ENCODE data around the gene EFNB1.
"Not testable (repeated sequence)": the region's sequence is repeated elsewhere in the genome, so short reads cannot be mapped to it uniquely, and the experiment has no call there.

EFNB1 gene

DNA sequence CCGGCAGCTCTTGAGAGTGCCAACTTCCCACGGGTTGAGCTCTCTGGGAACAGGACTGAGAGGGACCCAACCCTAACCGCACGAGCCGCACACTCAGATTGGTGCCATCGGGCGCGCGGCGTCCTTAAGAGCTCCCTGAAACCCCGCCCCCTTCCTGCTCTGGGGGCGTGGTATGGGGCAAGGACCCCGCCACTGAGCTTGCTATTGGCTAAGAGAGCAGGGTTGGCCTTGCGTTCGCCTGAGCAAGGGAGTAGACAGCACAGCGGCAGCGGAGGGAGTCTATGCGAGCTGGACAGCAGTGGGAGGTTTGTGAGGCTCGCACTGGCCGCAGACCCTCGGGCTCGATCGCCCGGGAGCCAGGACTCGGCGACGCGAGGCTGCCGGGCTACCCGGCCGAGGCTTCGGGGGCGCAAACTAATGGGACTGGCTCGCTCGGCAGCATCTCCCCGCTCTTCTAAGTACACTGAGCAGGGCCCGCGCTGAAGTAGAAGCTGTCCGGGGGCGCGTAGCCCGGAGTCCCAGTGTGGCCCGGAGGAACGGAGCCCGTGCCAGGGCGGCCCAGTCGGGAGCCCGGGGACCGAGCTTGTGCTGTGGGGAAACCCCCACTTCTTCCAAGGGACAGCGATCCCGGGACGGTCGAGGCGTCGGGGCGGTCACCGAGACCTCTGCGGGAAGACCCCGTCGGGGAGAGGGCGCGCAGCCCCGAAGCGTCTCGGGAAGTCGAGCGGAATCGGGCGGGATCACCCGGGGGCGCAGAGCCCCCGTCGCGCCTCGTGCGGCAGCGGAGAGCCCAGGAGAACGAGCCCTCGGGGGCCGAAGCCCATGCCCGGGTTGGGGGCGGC, at the start of gene EFNB1:
TSS of gene EFNB1 (plus strand) at position 282 of the 842 bp plus-strand sequence. CDS start 756 bp downstream, outside the sequence.
- peak; percentile 86 for DNase-seq

DNA sequence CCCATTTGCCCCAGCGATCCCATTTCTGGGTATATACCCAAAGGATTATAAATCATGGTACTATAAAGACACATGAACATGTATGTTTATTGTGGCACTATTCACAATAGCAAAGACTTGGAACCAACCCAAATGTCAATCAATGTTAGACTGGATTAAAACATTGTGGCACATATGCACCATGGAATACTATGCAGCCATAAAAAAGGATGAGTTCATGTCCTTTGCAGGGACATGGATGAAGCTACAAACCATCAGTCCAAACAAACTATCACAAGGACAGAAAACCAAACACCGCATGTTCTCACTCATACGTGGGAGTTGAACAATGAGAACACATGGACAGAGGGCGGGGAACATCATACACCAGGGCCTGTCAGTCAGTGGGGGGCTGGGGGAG, 47.5 kb upstream of the EFNB1 start:
- not testable (repeated sequence) for DNase-seq

DNA sequence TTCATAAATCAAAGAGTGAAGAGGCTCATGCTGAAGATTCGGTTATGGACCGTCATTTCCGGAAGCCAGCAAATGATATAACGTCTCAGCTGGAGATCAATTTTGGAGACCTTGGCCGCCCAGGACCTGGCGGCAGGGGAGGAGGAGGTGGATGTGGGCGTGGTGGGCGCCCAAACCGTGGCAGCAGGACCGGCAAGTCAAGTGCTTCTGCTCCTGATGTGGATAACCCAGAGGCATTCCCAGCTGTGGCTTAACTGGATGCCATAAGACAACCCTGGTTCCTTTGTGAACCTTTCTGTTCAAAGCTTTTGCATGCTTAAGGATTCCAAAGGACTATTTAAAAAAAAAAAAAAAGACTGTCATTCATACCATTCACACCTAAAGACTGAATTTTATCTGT, 44.0 kb upstream of the EFNB1 start:
- DNase-seq = no peak

DNA sequence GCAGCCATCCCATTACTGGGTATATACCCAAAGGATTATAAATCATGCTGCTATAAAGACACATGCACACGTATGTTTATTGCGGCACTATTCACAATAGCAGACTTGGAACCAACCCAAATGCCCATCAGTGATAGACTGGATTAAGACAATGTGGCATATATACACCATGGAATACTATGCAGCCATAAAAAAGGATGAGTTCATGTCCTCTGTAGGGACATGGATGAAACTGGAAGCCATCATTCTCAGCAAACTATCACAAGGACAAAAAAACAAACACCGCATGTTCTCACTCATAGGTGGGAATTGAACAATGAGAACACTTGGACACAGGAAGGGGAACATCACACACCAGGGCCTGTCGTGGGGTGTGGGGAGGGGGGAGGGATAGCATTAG, 42.2 kb upstream of the EFNB1 start:
- not testable (repeated sequence) for DNase-seq

DNA sequence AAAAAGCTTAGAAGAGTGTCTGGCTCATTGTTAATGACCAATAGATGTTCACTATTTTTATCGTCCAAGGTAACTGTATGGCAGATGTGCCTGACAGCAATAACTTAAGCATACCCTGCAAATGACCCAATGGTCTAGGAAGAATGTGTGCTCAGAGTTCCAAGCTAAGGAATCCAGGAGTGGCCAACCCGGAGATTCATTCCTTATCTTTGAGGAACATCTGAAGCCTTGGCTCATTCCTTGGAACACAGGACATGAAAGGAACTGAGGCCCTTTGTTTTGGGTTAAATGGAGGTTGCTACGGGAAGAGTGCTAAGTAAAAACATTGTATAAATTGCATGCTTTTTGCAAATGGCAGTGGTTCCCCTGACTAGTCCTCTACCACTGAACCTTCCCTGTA, 38.9 kb upstream of the EFNB1 start:
- DNase-seq = no peak

DNA sequence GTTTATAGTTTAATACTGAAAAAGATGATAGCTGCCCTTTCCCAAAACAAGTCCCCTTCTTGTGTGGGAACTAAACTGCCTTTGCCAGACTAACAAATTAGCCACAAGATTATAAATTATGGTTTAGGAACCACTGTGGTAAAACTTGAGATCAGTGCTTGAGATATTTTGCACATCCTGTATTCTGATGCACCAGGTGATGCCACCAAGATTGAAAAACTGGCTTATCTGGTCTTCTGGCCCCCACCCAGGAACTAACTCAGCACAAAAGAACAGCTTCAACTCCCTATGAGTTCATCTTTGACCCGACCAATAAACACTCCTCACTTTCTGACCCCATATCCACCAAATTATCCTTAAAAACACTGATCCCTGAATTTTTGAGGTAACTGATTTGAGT, 36.7 kb upstream of the EFNB1 start:
- DNase-seq = no peak

DNA sequence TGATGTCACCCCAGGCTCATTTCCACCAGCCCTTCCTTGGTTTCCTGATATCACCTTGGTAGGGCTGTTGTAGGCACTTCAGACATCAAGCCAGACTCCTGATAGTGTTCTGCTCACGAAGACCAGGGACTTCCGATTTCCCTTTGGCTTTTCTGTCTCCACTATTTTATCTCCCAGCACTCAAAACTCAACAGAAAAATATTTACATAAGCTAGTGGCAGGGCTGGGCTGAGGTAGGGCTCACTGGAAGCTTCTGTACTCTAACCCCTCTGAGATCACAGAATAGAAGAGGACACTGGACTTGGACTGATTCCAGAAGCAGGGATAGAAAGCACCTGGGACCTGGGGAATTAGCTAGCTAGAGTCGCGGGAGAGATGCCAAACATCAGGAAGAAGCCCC, 34.4 kb upstream of the EFNB1 start:
- DNase-seq = no peak

DNA sequence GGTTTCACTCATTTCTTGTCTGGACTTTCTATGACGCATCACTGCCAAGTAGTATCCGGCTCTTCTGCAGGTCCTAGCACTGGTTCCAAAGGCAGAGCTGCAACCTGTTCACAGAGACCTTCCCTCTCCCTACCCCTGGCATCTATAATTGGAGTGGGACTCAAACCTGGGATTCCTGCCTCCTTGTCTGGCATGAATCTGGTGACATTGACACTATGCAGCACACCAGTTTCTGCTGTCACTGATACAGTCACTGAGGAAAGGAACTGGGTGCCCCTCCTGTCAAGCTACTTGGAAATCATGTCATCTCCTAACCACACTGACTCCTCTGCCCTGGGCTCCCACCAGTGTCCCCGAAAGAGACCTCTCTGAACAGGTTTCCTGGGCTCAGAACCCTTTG, 33.1 kb upstream of the EFNB1 start:
- DNase-seq = no peak

DNA sequence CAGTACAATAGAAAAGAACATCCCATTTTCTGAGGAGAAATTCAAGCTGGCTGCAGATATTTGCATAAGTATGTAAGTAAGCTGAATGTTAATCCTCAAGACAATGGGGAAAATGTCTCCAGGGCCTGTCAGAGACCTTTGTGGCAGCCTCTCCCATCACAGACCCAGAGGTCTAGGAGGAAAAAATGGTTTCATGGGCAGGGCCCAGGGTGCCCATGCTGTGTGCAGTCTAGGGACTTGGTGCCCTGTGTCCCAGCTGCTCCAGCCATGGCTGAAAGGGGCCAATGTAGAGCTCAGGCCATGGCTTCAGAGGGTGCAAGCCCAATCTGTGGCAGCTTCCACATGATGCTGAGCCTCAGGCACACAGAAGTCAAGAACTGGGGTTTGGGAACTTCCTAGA, 30.4 kb upstream of the EFNB1 start:
- DNase-seq = not testable (repeated sequence)

DNA sequence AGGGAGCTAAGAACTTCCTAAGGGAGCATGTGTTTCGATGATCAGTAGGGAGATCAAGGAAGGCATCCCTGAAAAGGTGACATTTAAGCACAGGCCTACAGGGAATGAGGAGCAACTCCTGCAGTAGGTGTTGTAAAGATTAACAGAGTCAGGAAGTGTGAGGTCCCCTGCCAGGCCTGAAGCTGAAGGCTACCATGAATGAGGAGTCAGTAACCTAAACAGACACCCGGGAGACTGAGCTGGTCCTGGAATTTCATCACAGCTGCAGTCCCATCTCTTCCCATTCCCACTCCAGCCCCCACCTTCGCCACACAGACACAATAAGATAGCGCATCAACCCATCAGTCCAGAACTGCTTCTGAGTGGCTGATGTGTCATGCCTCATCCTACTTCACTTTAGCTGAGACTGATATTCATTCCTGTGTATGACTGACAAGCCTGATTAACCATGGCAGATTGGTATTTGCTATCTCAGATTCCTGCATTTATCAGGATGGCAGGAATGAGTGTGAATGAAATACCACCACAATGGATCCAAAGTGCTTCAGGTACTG, 27.0 kb upstream of the EFNB1 start:
- DNase-seq = no peak

DNA sequence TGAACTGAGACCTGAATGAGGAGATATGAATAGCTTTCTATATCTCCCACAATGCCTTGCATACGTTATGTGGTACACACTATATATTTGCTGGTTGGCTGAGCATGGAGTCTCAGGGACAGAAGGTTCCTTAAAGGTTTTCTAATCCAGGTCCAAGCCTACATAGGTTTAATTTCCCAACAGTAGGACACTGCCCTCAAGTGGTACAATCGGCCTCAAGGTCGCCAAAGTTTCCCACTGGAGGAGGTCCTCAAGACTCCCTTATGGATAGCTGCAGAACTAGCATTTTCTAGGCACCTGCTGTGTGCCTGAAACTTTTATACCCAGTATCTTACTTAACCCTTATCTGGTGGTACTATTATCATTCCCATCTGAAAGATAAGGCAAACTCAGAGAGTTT, 21.0 kb upstream of the EFNB1 start:
- no peak for DNase-seq

DNA sequence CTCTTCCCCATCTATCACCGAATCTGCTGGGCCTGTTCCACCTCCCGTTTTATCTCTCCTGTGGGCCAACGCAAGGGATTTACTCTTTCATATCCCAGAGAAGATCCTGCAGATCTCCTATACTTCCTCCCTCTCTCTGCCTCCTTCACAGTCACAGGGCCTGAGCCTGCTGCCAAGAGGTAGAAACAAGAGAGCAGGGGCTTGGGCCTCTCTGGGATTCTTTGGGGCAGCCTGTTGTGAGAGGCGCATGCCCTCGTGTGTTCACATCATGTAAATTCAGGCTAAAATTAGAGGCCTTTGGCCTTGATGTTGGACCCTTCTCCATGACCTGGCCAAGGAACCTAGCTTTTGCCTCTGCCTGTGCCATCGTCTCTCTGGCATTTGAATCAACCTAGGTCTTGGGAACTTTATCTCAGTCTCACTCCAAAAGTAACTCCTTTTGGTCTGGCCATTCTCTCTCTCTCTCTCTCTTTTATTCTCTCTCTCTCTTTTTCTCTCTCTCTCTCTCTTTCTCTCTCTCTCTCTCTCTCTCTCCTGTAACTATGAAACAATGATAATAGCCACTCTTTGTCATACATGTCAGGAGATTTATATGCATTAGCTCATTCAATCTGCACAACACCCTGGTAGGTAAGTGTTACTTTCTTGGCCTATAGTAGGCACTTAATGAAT, 20.0 kb upstream of the EFNB1 start:
- DNase-seq = no peak

DNA sequence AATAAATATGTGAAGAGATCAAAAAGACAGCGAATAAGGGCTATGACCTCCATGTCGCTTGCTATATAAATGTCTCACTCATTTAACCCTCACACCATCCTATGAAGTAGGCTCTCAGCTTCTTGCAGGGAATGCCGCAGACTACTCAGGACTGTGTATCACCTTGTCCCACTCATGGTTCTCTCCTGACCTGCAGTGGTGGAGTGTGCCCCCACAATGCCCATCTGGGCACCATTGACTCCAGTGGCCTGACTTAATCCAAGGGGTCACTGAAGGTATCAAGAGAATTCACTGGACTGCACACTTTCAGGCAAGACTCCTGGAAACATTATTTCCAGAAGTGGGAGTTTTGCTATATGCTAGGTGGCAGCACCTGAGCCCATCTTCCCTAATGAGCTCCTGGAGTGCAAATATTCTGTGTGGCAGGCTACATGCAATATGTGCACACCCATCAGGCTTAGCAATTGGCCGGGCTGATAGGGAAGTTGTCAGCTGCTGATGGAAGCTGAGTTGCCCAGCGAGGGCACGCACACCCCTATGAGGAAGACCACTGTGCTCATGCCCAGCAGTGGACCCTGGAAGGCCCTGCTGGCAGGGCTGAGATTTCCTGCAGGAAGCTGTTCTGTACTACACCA, 8.2 kb upstream of the EFNB1 start:
- no peak for DNase-seq

DNA sequence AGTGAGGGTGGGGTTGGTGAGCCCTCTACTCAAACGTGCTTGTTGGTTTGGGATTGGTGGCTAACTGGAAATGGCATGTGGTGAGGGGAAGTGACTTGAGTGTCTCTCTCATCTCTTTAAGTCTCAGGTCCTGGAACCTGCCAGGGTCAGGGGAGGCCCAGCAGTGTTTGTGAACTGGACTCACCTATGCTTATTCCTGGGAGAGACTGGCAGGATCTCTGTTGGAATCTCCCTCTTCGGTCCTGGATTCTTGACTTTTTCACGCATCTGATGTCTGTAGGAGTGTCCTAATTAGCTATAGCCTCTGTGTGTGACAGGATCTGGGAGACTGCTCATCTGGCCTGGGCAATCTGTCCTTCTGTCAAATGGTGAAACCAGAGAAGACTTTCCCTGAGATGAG, 7.2 kb upstream of the EFNB1 start:
- no peak for DNase-seq

DNA sequence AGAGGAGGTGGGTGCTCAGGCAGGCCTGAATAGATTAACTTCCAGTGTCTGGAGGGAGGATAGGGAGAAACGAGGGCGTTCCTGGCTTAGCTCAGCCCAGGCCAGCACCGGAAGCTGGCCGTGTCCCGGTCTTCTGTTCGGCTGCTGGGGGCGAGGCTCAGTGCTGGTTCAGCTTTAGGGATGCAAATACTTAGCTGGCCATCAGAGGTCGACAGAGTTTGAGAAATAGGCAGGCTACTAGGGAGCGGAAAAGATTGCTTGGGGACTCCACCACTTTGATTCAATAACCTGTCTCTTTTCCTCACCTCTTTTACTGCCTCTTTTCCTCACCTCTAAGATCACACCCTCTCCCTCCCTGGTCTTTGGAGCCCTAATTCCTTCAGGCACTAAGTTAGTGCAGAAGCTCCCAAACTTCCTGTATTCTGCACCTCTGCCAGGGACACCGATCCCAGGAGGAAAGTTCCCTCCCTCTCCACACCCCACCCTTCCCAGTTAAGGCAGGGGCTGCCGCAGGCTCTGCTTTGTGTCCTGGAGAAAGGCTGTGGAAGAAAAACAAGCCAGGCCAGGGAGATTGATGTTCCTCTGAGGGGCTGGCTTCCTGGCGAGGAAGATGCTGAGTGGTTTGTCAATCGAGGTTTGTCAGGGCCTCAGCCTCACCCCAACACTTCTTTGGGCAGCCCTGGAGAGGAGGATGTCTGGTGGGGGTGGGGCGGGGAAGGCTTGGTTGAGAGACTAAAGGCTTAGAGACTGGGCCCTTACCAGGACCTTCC, 6.0 kb upstream of the EFNB1 start:
- DNase-seq = peak; percentile 5

DNA sequence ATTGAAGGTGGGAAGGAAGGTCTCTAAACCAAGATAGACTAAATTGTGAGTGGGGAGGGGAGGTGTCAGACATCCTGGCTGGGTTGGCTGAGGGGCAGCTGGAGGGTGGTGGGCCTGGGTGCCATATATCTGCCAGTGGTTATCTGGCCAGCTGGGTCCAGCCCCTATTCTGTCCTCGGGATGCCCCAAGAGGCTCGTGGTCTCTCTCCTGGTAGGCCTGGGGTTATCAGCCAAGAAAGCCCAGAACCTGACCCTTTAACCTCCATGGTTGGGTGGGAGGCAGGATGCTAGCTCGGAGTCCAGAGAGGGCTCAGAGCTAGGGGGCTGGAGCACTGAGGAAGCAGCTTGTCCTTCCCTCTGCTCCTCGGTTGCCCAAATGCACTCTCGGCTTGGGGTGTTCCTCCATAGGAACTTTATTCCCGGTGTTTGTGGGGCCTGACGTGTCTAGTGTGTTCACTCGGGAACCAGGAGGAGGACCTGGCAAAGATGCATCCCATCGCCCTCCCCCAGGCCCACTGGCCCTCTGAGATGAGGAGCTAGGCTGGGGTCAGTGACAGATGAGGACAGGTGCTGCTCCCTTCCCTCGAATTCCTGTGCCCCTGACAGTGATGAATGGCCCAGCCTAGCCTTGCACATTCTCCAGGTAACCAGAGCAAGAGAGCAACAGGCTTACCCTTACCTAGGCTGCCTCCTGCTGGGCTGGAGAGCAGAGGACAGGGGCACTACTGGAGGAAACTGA, 5.2 kb upstream of the EFNB1 start:
- DNase-seq = no peak

DNA sequence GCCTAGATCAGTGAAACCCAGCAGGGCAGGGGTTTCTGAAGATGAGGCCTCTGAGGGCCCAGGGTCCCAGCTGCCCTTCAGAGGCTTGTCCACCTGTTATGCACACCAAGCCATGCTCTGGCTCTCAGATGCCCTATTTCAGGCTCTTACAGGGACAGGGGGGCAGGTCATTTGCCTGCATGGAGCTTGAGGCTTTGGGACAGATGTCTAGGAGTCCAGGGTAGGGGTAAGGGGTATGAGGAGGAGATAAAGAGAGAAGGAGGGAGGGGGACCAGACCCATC, 4.7 kb upstream of the EFNB1 start:
- DNase-seq = no peak

DNA sequence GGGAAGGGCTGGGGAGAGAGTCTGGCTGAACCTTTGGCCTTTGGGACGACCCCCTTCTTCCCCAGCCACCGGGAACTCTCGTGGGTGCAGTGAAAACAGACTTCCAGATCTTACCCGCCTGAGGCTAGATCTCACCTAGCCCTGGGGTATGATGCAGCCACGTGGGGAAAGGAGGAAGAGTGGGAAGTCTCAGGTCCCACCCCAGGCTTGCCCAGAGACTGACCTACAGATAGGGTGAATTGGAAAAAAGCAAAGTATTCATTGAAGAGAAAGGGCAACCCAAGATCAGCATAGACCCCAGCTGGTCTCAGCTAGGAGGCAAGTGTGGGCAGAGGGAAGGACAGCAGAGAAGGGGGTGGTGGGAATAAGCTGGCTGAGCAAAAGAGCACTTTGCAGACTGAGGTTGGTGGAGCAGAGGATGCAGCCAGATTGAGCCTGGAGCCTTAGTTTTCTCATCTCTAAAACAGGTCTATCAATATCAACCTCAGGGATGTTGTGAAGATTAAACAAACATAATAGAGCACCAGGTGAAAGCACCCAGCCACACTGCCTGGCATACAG, 4.2 kb upstream of the EFNB1 start:
- DNase-seq = no peak

DNA sequence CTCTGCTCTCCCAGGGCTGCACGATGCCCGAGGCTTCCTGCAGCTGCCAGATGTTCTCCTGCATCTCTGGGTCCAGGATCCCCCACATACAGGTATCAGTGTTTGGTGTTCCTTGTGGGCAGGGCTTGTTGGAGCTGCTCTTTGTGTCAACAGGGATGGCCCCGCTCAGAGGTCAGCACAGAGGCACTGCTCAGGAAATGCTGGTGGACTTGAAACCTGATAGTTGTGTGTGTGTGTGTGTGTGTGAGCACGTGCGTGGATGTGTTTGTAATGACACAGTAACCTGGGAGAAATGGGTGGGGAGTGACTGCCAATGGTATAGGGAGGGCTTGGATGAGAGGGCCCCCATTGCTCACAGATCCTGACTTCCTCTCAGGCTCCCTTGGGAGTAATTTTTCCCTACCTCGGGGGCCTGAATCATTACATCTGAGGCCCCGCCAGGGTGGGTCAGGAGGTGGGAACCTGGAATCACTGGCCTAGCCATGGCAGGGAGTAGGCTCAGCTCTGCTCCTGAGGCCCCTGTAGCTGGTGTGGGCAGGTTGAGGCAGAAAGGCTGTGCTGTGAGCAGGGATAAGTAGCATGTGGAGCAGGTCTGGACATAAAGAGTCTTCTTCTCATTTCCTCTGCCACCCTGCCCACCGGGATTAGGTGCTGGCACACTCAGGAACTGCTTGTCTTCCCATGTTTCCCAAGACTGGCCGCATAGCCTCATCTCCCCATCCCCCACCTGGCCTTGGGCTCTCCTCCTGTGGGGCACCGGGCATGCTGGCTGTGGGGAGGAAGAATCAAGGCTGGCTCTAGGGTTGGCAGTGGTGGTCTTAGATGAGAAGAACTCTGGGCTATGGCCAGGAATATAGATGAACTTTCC, 2.5 kb upstream of the EFNB1 start:
- no peak for DNase-seq

DNA sequence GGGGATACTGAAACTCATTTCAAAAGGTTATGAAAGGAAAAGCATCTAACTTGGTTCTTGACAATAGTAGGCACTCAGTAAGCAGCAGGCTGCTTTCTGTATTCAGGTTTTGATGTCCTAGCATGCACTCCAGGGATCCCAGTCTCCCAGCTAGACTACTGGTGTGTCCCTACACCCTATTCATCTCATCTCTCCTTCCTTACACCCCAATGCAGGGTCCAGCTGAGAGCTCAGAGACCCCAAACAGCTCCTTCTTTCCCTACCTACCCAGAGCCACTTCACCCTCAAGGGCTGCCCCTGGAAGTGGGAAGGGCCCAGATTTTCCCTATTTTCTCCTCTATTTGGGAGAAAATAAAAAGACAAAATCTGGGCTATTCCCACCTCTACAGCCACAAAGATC, 1.6 kb upstream of the EFNB1 start:
- DNase-seq = no peak
